IMR-90 (cell line): Measurements from ENCODE around the gene SEC24B. TPM values are rescaled to one million over a fixed set of nuclear protein-coding genes. Genes with fewer than 3 reads are reported as not detected.

ENCODE experiments used
- ATAC-seq: fragments of 200-7000 bp; cut with Tn5 transposase; 2 replicates; pipeline ENCODE4 v1.9.1; 2020; ENCODE audit warnings: low read depth, mild to moderate bottlenecking, moderate library complexity
- BruUV-seq: library from RNA; stranded (reverse); fragments of 400-500 nt; replicated peaks from 2 replicates; lab custom pipeline; 2021; lab: Mats Ljungman, UMichigan
- CTCF ChIA-PET: fragments of 300-600 bp; formaldehyde crosslinking; extraction: SDS; loops from one replicate; lab custom pipeline; 2021; ENCODE audit warnings: antibody characterized with exemption; lab: Yijun Ruan, JAX
- POLR2A ChIA-PET: fragments of 300-600 bp; sonication (Branson Sonifier 250); formaldehyde crosslinking; loops from one replicate; lab custom pipeline; 2022; ENCODE audit warnings: antibody characterized with exemption; ENCODE audit not compliant: unreplicated experiment; lab: Charles Lee
- DNase-seq: peaks from one replicate; pipeline ENCODE4 v3.0.0; 2013
- H2AFZ ChIP-seq: replicated peaks from 2 replicates; pipeline ENCODE3; 2013; ENCODE audit warnings: low read length, mild to moderate bottlenecking; ENCODE audit not compliant: poor library complexity
- H2AK5ac ChIP-seq: 2 replicates; pipeline ENCODE4 v1.6.1; 2013; ENCODE audit warnings: low read depth, low read length, inconsistent platforms
- H2AK9ac ChIP-seq: replicated peaks from 2 replicates; pipeline ENCODE3; 2013; ENCODE audit warnings: mild to moderate bottlenecking, low read depth, low read length, moderate library complexity; ENCODE audit not compliant: poor library complexity
- H2BK120ac ChIP-seq: 2 replicates; pipeline ENCODE4 v1.6.1; 2013; ENCODE audit warnings: low read depth, low read length, inconsistent platforms
- H2BK15ac ChIP-seq: 3 replicates; pipeline ENCODE4 v1.6.1; 2013; ENCODE audit warnings: low read depth, low read length, inconsistent platforms
- H2BK20ac ChIP-seq: 2 replicates; pipeline ENCODE4 v1.6.1; 2013; ENCODE audit warnings: low read depth, mild to moderate bottlenecking, inconsistent platforms, low read length, moderate library complexity
- H2BK5ac ChIP-seq: 2 replicates; pipeline ENCODE4 v1.6.1; 2013; ENCODE audit warnings: mild to moderate bottlenecking, low read depth, low read length, inconsistent platforms; ENCODE audit not compliant: poor library complexity, severe bottlenecking
- H3K14ac ChIP-seq: replicated peaks from 2 replicates; pipeline ENCODE4 v1.6.1; 2013; ENCODE audit warnings: low read depth, low read length, inconsistent platforms
- H3K18ac ChIP-seq: 2 replicates; pipeline ENCODE4 v1.6.1; 2013; ENCODE audit warnings: low read depth, low read length, control low read depth
- H3K23ac ChIP-seq: 2 replicates; pipeline ENCODE4 v1.6.1; 2013; ENCODE audit warnings: low read depth, low read length, inconsistent platforms
- H3K27ac ChIP-seq: 2 replicates; pipeline ENCODE4 v1.5.1; 2013; ENCODE audit warnings: mild to moderate bottlenecking, control low read depth, low read length; ENCODE audit not compliant: insufficient read depth
- H3K27me3 ChIP-seq: 2 replicates; pipeline ENCODE4 v1.6.1; 2013; ENCODE audit warnings: low read length; ENCODE audit not compliant: control insufficient read depth, insufficient read depth
- H3K36me3 ChIP-seq: 2 replicates; pipeline ENCODE4 v1.6.1; 2013; ENCODE audit warnings: low read length, mixed read lengths; ENCODE audit not compliant: control insufficient read depth, insufficient read depth
- H3K4ac ChIP-seq: 2 replicates; pipeline ENCODE4 v1.6.1; 2013; ENCODE audit warnings: low read depth, low read length, inconsistent platforms
- H3K4me1 ChIP-seq: 2 replicates; pipeline ENCODE4 v1.6.1; 2013; ENCODE audit warnings: low read length, mixed read lengths; ENCODE audit not compliant: control insufficient read depth, insufficient read depth
- H3K4me2 ChIP-seq: 2 replicates; pipeline ENCODE4 v1.6.1; 2013; ENCODE audit warnings: low read depth, mild to moderate bottlenecking, control low read depth, low read length, moderate library complexity
- H3K4me3 ChIP-seq: 2 replicates; pipeline ENCODE4 v1.5.1; 2013; ENCODE audit warnings: low read depth, mild to moderate bottlenecking, control low read depth, low read length, moderate library complexity; ENCODE audit not compliant: insufficient read depth
- H3K56ac ChIP-seq: 2 replicates; pipeline ENCODE4 v1.6.1; 2013; ENCODE audit warnings: low read length, inconsistent platforms; ENCODE audit not compliant: insufficient read depth; ENCODE audit errors: extremely low read depth
- H3K79me1 ChIP-seq, 2 experiments: 2 replicates each; pipeline ENCODE4 v1.6.1; 2013; ENCODE audit warnings: low read length in 2 of 2, inconsistent platforms in 1 of 2, low read depth in 1 of 2
- H3K9ac ChIP-seq: 2 replicates; pipeline ENCODE4 v1.6.1; 2013; ENCODE audit warnings: low read depth, low read length, control low read depth
- H3K9me1 ChIP-seq: 2 replicates; pipeline ENCODE4 v1.6.1; 2013; ENCODE audit warnings: low read length, inconsistent platforms; ENCODE audit not compliant: insufficient read depth
- H3K9me3 ChIP-seq: 2 replicates; pipeline ENCODE4 v1.6.1; 2013; ENCODE audit warnings: low read length; ENCODE audit not compliant: control insufficient read depth, insufficient read depth
- H4K20me1 ChIP-seq: 2 replicates; pipeline ENCODE4 v1.6.1; 2013; ENCODE audit warnings: low read length, inconsistent platforms; ENCODE audit not compliant: insufficient read depth
- H4K5ac ChIP-seq: 2 replicates; pipeline ENCODE4 v1.6.1; 2013; ENCODE audit warnings: mild to moderate bottlenecking, low read depth, low read length, control low read depth
- H4K8ac ChIP-seq, 2 experiments: 2 replicates each; pipeline ENCODE4 v1.6.1; 2013; ENCODE audit warnings: low read depth in 2 of 2, low read length in 2 of 2, control low read depth in 1 of 2, inconsistent platforms in 1 of 2
- H4K91ac ChIP-seq: 2 replicates; pipeline ENCODE4 v1.6.1; 2013; ENCODE audit warnings: low read depth, low read length, inconsistent platforms; ENCODE audit not compliant: insufficient read depth
- BHLHE40 ChIP-seq: fragments of 150-350 bp; IDR thresholded peaks from 2 replicates; pipeline ENCODE4 v1.6.1; 2016; ENCODE audit warnings: mild to moderate bottlenecking, low read depth, low read length
- CEBPB ChIP-seq: IDR thresholded peaks from 2 replicates; pipeline ENCODE4 v1.6.1; 2012; ENCODE audit warnings: low read depth, low read length, improper control_type of control experiment
- CHD1 ChIP-seq: IDR thresholded peaks from 2 replicates; pipeline ENCODE4 v1.6.1; 2012; ENCODE audit warnings: low read depth, low read length, improper control_type of control experiment
- FOS ChIP-seq: fragments of 150-350 bp; IDR thresholded peaks from 2 replicates; pipeline ENCODE4 v1.6.1; 2016; ENCODE audit warnings: low read depth, low read length
- MAFK ChIP-seq: IDR thresholded peaks from 2 replicates; pipeline ENCODE4 v1.6.1; 2012; ENCODE audit warnings: low read depth, low read length, improper control_type of control experiment
- MAZ ChIP-seq: IDR thresholded peaks from 2 replicates; pipeline ENCODE4 v1.6.1; 2012; ENCODE audit warnings: low read depth, mild to moderate bottlenecking, low read length, improper control_type of control experiment, moderate library complexity, borderline replicate concordance
- MXI1 ChIP-seq: IDR thresholded peaks from 2 replicates; pipeline ENCODE4 v1.6.1; 2012; ENCODE audit warnings: low read depth, mild to moderate bottlenecking, low read length, moderate library complexity, borderline replicate concordance
- NFE2L2 ChIP-seq: fragments of 150-350 bp; IDR thresholded peaks from 2 replicates; pipeline ENCODE4 v1.6.1; 2016; ENCODE audit warnings: low read depth, mild to moderate bottlenecking, low read length
- POLR2A ChIP-seq: IDR thresholded peaks from 2 replicates; pipeline ENCODE4 v1.6.1; 2012; ENCODE audit warnings: mild to moderate bottlenecking, low read depth, low read length
- RAD21 ChIP-seq: IDR thresholded peaks from 2 replicates; pipeline ENCODE4 v1.6.1; 2012; ENCODE audit warnings: low read length, improper control_type of control experiment
- RCOR1 ChIP-seq: IDR thresholded peaks from 2 replicates; pipeline ENCODE4 v1.6.1; 2012; ENCODE audit warnings: mild to moderate bottlenecking, low read length, improper control_type of control experiment; ENCODE audit not compliant: insufficient replicate concordance
- RFX5 ChIP-seq: IDR thresholded peaks from 2 replicates; pipeline ENCODE4 v1.8.0; 2012; ENCODE audit warnings: low read depth, mild to moderate bottlenecking, low read length, moderate library complexity
- SMC3 ChIP-seq: fragments of 150-350 bp; IDR thresholded peaks from 2 replicates; pipeline ENCODE4 v1.6.1; 2016; ENCODE audit warnings: low read depth, mild to moderate bottlenecking, antibody characterized with exemption, low read length, moderate library complexity
- WGBS, 2 experiments: methylation state at CpG; one replicate each; pipeline versions ENCODE4 v1.1.5 to v1.1.7; 2013; ENCODE audit warnings: missing lambda C conversion rate in 2 of 2; ENCODE audit not compliant: insufficient read length in 1 of 2; ENCODE audit errors: extremely low coverage in 2 of 2; 5-methylcytosine and 5-hydroxymethylcytosine counted together
- dilution Hi-C: fragments of 300-500 bp; cut with HindIII; formaldehyde crosslinking; loops from one replicate; pipeline ENCODE4 v1.14.3; 2018; ENCODE audit warnings: low sequenced_read_pairs; ENCODE audit not compliant: unreplicated experiment
- in situ Hi-C: fragments of 300-500 bp; cut with MboI; formaldehyde crosslinking; loops from 3 replicates; pipeline ENCODE4 v1.14.3; 2019; ENCODE audit warnings: low sequenced_read_pairs, inconsistent platforms, mixed read lengths
- intact Hi-C: fragments of 100-400 bp; cut with micrococcal nuclease; formaldehyde crosslinking; loops from 2 replicates; pipeline ENCODE4 v1.10.0; 2022
- polyA plus RNA-seq, 3 experiments: library from polyadenylated mRNA; depleted of rRNA; stranded (reverse); fragments of >200 nt; gene quantifications; 2 replicates each; pipeline ENCODE4 v1.2.3, GENCODE V29; 2012; ENCODE audit warnings: low replicate concordance in 1 of 3
- total RNA-seq: library from RNA; depleted of rRNA; stranded (reverse); fragments of >200 nt; gene quantifications from 2 replicates; pipeline ENCODE4 v1.2.3, GENCODE V29; 2012
- TF ChIP-seq, protein P1 (sequence below): fragments of 150-350 bp; IDR thresholded peaks from 2 replicates; pipeline ENCODE4 v1.6.1; 2017; ENCODE audit warnings: mild to moderate bottlenecking, antibody characterized with exemption, low read length, low read depth
- TF ChIP-seq, protein P2 (sequence below): fragments of 150-350 bp; IDR thresholded peaks from 2 replicates; pipeline ENCODE4 v1.6.1; 2016; ENCODE audit warnings: low read depth, mild to moderate bottlenecking, low read length, moderate library complexity, borderline replicate concordance
- TF ChIP-seq, protein P3 (sequence below): conservative IDR thresholded peaks from 2 replicates; pipeline ENCODE4 v1.5.1; 2012; ENCODE audit warnings: mild to moderate bottlenecking, low read depth, low read length, improper control_type of control experiment

Gene SEC24B
- total and polyA plus RNA-seq, 2 of the 4 experiments (the other 2 are of a cell fraction): 19.0 to 27.4 TPM

DNA sequence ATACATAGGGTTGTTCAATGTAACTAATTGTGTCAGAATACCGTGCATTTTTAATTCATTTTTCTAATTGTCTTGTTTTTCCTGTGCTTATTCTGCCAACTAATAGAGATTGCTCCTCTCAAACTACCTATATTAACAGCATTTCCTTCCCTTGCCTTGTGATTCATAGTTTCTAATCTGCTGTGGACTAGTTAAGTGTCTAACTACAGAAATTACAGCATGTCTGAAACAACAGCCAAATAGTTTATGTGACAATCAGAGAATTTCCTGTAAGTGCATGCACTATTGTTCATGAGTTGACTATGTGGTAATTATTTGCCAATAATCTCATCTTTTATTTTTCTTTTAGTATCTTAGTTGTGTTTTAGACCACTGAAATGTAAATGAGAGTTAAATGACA is 4.1 kb upstream of the SEC24B start:
- no peak overlapping the region for H4K91ac ChIP-seq
- no peaks in the 10 kb centered on the region for H3K27me3 ChIP-seq
- no peak overlapping the region for H2BK120ac ChIP-seq
- H3K18ac ChIP-seq: no peak overlapping the region
- no peak overlapping the region for H3K9ac ChIP-seq
- H2AFZ ChIP-seq: no peak overlapping the region
- dilution Hi-C loops: no loop called here
- H3K56ac ChIP-seq: no peak overlapping the region
- ATAC-seq: no peak
- ChIA-PET POLR2A (no interaction called here), CTCF (no interaction called here)
- H2BK20ac ChIP-seq: no peak overlapping the region
- no peaks in the 10 kb centered on the region for H3K4me1 ChIP-seq
- no TSS peak for BruUV-seq
- in situ Hi-C loops: loop anchor here (5.0 to 10.0 kb wide), 2 partner anchors 385 to 543 kb away; partner anchors contain the start of gene GAR1
- no peak overlapping the region for H3K4me3 ChIP-seq
- H3K27ac ChIP-seq: no peak overlapping the region
- no peak overlapping the region for H2AK5ac ChIP-seq
- no peak overlapping the region for H2BK5ac ChIP-seq
- no peak overlapping the region for H4K5ac ChIP-seq
- DNase-seq: no peak
- no peak overlapping the region for H2BK15ac ChIP-seq
- H3K4me2 ChIP-seq: no peak overlapping the region
- H3K23ac ChIP-seq: no peak overlapping the region
- TF ChIP-seq, protein P1, sequence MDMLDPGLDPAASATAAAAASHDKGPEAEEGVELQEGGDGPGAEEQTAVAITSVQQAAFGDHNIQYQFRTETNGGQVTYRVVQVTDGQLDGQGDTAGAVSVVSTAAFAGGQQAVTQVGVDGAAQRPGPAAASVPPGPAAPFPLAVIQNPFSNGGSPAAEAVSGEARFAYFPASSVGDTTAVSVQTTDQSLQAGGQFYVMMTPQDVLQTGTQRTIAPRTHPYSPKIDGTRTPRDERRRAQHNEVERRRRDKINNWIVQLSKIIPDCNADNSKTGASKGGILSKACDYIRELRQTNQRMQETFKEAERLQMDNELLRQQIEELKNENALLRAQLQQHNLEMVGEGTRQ: no peak
- TF ChIP-seq MAFK (no peak), RAD21 (no peak), CEBPB (no peak), FOS (no peak), MXI1 (no peak), NFE2L2 (no peak), BHLHE40 (no peak), POLR2A (no peak), RCOR1 (no peak), RFX5 (no peak), MAZ (no peak), CHD1 (no peak), SMC3 (no peak)
- TF ChIP-seq, protein P2, sequence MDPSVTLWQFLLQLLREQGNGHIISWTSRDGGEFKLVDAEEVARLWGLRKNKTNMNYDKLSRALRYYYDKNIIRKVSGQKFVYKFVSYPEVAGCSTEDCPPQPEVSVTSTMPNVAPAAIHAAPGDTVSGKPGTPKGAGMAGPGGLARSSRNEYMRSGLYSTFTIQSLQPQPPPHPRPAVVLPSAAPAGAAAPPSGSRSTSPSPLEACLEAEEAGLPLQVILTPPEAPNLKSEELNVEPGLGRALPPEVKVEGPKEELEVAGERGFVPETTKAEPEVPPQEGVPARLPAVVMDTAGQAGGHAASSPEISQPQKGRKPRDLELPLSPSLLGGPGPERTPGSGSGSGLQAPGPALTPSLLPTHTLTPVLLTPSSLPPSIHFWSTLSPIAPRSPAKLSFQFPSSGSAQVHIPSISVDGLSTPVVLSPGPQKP: no peak
- TF ChIP-seq, protein P3, sequence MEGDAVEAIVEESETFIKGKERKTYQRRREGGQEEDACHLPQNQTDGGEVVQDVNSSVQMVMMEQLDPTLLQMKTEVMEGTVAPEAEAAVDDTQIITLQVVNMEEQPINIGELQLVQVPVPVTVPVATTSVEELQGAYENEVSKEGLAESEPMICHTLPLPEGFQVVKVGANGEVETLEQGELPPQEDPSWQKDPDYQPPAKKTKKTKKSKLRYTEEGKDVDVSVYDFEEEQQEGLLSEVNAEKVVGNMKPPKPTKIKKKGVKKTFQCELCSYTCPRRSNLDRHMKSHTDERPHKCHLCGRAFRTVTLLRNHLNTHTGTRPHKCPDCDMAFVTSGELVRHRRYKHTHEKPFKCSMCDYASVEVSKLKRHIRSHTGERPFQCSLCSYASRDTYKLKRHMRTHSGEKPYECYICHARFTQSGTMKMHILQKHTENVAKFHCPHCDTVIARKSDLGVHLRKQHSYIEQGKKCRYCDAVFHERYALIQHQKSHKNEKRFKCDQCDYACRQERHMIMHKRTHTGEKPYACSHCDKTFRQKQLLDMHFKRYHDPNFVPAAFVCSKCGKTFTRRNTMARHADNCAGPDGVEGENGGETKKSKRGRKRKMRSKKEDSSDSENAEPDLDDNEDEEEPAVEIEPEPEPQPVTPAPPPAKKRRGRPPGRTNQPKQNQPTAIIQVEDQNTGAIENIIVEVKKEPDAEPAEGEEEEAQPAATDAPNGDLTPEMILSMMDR: no peak
- no peaks in the 10 kb centered on the region for H3K9me3 ChIP-seq
- H3K36me3 ChIP-seq: no peaks in the 10 kb centered on the region; the same call in 1 of the 2 replicates
- H4K8ac ChIP-seq: no peak overlapping the region
- no peak overlapping the region for H3K4ac ChIP-seq
- no peak overlapping the region for H2AK9ac ChIP-seq
- no peaks in the 10 kb centered on the region for H3K9me1 ChIP-seq
- WGBS, 2 experiments: no CpG with 5 or more reads among the region's 1 CpG
- intact Hi-C loops: loop anchor here (5.0 to 10.0 kb wide), 2 partner anchors 273 to 1085 kb away; partner anchors contain the start of gene CASP6
- H3K79me1 ChIP-seq: peaks cover 3 to 14% of the 10 kb centered on the region in 2 experiments; a peak in 2 of 4 replicates
- H3K14ac ChIP-seq: no peak overlapping the region
- peaks cover 4% of the 10 kb centered on the region for H4K20me1 ChIP-seq
